Measurements from ENCODE around the gene MED12L. TPM values are rescaled to one million over a fixed set of nuclear protein-coding genes. Genes with fewer than 3 reads are reported as not detected.

The MED12L gene
- total and polyA plus RNA-seq, 9 donors: 0.15 to 2.4 (median 0.75) TPM

DNA sequence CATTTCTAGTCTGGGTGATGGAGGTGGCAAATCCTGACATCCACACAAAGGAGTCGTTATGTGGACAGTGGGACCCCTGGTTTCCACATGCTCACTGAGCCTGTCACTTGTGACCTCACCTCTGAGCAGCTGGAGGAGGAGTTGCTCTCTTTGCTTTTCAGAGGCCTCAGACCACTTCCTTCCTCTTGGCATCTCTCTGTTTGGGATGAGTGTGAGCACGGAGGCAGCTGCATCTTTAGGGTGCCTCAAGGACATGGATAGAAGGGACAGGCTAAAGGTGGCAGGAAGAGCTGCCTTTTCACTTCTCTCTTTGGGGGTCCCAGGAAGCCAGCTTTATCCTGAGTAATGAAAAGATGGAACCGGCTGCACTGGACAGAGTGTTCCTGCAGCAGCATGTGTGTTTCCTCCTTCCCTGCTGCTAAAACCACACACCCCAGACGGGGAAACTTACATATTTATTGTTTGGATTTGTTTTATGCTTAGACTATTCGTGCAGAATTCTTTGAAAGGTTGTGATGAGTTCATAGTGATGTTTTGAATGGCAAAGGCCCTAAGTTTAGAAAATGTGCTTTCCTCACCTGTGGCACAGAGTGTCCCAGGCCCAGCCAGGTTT, 85.8 kb downstream of the MED12L start:
- 28 to 51% (median 30%) methylated on average over 5 of the region's 5 CpGs for WGBS, 3 donors
- H3K4me1 ChIP-seq (ENCODE audit: insufficient read depth): no peaks in the 10 kb centered on the region
- H3K9me3 ChIP-seq: no peaks in the 10 kb centered on the region
- intact Hi-C loops (cut with DNase I): no loop called here
- H3K36me3 ChIP-seq: no peaks in the 10 kb centered on the region
- no peak overlapping the region for H3K4me3 ChIP-seq
- no peaks in the 10 kb centered on the region for H3K27me3 ChIP-seq
- DNase-seq: no peak
- no peak for TF ChIP-seq POLR2A (IDR thresholded peaks at IDR 0.05)
- H3K27ac ChIP-seq: no peak overlapping the region

DNA sequence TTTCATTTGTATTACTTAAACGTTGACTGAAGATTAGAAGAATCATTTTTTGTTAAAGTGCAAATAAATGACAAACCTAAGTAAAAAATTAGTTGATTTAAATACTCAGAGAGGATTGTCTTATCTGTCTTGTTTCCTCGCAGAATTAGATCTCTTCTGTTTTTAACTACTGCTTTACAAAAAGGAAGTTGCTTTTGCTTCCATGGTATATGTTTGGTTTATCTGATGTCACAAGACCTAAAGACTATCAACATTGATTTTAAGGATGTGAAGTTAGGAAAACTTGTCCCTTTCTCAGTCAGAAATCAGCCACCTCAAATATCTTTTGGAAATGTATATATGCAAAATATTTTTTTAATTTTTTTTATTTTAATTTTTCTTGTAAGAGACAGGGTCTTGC, 88.9 kb downstream of the MED12L start:
- WGBS, 3 donors: 54 to 61% (median 54%) methylated on average over 2 of the region's 2 CpGs
- no peaks in the 10 kb centered on the region for H3K36me3 ChIP-seq
- H3K9me3 ChIP-seq: no peaks in the 10 kb centered on the region
- H3K4me3 ChIP-seq: no peak overlapping the region
- H3K27me3 ChIP-seq: no peaks in the 10 kb centered on the region
- no peaks in the 10 kb centered on the region for H3K4me1 ChIP-seq (ENCODE audit: insufficient read depth)
- intact Hi-C loops (cut with DNase I): no loop called here
- DNase-seq: no peak
- no peak overlapping the region for H3K27ac ChIP-seq
- TF ChIP-seq EP300 (IDR thresholded peaks at IDR 0.05): no peak
- TF ChIP-seq, protein P1, sequence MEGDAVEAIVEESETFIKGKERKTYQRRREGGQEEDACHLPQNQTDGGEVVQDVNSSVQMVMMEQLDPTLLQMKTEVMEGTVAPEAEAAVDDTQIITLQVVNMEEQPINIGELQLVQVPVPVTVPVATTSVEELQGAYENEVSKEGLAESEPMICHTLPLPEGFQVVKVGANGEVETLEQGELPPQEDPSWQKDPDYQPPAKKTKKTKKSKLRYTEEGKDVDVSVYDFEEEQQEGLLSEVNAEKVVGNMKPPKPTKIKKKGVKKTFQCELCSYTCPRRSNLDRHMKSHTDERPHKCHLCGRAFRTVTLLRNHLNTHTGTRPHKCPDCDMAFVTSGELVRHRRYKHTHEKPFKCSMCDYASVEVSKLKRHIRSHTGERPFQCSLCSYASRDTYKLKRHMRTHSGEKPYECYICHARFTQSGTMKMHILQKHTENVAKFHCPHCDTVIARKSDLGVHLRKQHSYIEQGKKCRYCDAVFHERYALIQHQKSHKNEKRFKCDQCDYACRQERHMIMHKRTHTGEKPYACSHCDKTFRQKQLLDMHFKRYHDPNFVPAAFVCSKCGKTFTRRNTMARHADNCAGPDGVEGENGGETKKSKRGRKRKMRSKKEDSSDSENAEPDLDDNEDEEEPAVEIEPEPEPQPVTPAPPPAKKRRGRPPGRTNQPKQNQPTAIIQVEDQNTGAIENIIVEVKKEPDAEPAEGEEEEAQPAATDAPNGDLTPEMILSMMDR (IDR thresholded peaks at IDR 0.05): no peak
- TF ChIP-seq POLR2A (IDR thresholded peaks at IDR 0.05): no peak

DNA sequence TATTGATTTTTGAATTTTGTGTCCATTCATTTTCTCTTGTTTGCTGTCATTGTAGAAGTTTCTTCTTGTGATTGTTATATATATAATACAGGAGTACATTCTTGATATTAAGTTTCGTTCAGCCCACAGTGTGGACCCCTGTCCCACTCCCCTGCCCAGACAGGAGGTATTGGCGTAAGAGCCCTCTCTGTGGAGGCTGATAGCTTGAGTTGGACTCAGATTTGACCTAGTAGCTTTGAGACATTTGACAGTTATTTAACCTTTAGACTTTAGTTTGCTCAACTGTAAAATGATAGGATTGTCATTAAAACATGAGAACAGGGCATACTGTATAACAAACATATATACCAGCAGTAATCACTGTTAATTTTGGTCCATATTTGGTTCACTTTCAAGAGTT, 90.5 kb downstream of the MED12L start:
- TF ChIP-seq, protein P1 (IDR thresholded peaks at IDR 0.05): no peak
- no peak for TF ChIP-seq POLR2A (IDR thresholded peaks at IDR 0.05)
- TF ChIP-seq EP300 (IDR thresholded peaks at IDR 0.05): no peak
- no peak overlapping the region for H3K4me3 ChIP-seq
- DNase-seq: no peak
- H3K27me3 ChIP-seq: no peaks in the 10 kb centered on the region
- intact Hi-C loops (cut with DNase I): no loop called here
- no peaks in the 10 kb centered on the region for H3K4me1 ChIP-seq (ENCODE audit: insufficient read depth)
- no peaks in the 10 kb centered on the region for H3K9me3 ChIP-seq
- no peak overlapping the region for H3K27ac ChIP-seq
- no peaks in the 10 kb centered on the region for H3K36me3 ChIP-seq
- WGBS, 3 donors: 71 to 94% (median 93%) methylated on average over 2 of the region's 2 CpGs

DNA sequence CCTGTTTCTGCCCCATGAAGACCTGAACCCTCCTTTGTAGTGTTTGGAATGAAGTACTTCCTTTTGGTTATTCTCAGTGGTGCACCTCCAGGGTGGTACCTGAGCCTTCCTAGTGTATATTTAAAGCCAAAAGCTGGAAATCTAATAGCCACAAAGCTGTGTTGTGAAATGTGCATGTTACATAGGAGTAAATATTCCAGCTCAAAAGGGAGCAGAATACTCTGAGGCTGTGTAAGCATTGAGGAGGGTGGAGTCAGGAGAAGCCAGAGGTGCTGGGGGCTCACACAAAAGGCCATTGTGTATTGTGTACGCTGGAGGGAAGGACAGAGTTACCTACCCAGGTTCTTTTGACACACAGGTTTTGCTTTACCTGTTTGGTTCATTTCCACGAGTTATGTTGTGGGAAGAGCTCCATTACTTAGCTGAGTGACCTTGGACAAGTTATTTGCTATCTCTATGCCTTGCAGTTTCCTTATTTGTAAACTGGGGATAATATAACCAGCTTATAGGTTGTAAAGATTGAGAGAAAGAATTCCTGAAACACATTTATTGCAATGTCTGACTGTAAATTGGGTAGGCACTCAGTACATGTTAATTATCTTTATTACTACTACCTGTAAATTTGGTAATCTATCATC, 92.9 kb downstream of the MED12L start:
- no peak for TF ChIP-seq EP300 (IDR thresholded peaks at IDR 0.05)
- TF ChIP-seq, protein P1 (IDR thresholded peaks at IDR 0.05): no peak
- TF ChIP-seq POLR2A (IDR thresholded peaks at IDR 0.05): no peak
- intact Hi-C loops (cut with DNase I): no loop called here
- no peaks in the 10 kb centered on the region for H3K27me3 ChIP-seq
- no peak overlapping the region for H3K4me3 ChIP-seq
- no peak overlapping the region for H3K27ac ChIP-seq
- no peaks in the 10 kb centered on the region for H3K4me1 ChIP-seq (ENCODE audit: insufficient read depth)
- 82 to 92% (median 87%) methylated on average over 2 of the region's 2 CpGs for WGBS, 3 donors
- DNase-seq: no peak
- no peaks in the 10 kb centered on the region for H3K9me3 ChIP-seq
- H3K36me3 ChIP-seq: no peaks in the 10 kb centered on the region

DNA sequence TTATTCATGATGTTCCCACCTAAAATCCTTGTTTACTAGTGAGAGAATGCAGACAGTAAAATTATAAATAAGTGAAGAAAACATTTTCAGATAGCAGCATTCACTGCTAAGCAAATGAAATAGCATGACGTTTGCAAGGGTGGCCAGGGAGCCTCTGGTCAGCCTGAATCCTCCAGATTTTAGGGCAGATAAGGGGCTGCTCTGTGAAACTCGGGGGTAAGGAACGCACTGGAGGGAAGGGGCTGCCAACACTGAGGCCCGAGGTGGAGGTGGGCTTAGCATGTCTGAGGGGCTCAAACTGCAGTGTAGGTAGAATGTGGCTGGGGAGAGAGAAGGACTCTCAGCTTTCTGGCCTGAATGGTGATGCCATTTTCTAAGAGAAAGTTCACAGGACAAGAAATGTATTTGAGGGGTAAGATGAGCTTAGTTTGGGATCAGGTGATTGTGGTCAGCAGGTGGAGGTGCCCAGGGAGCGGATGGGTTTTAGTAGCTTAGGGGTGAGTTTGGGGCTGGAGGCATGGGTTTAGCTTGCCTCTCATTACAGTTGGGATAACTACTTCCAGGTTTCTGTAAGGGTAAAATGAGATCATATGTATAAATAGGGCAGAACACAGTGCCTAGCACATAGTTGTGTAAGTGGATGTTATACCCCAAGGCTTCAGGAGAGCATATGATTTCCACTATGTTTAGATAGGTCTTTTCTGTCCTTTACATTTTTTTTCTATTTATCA, 97.0 kb downstream of the MED12L start:
- TF ChIP-seq EP300 (IDR thresholded peaks at IDR 0.05) (no peak), POLR2A (IDR thresholded peaks at IDR 0.05) (no peak)
- TF ChIP-seq, protein P1 (IDR thresholded peaks at IDR 0.05): no peak
- H3K9me3 ChIP-seq: no peaks in the 10 kb centered on the region
- no peak overlapping the region for H3K4me3 ChIP-seq
- H3K4me1 ChIP-seq (ENCODE audit: insufficient read depth): no peaks in the 10 kb centered on the region
- DNase-seq: no peak
- no peaks in the 10 kb centered on the region for H3K27me3 ChIP-seq
- intact Hi-C loops (cut with DNase I): no loop called here
- WGBS, 3 donors: 48 to 64% (median 53%) methylated on average over 5 of the region's 5 CpGs
- no peak overlapping the region for H3K27ac ChIP-seq
- H3K36me3 ChIP-seq: no peaks in the 10 kb centered on the region

All from ovary (tissue), 9 donors.